H1 (cell line): Measurements from ENCODE around the gene RNF39. TPM values are rescaled to one million over a fixed set of nuclear protein-coding genes. Genes with fewer than 3 reads are reported as not detected.

Source experiments
- EZH2 ChIP-seq: fragments of 200-600 bp; sonication (generic); IDR thresholded peaks from 2 replicates; pipeline ENCODE4 v1.7.1; 2012; ENCODE audit warnings: low read depth, mild to moderate bottlenecking, moderate library complexity, low read length, inconsistent platforms; ENCODE audit not compliant: severe bottlenecking
- MAX ChIP-seq: IDR thresholded peaks from 2 replicates; pipeline ENCODE4 v1.6.1; 2012; ENCODE audit warnings: inconsistent platforms
- PHF8 ChIP-seq: fragments of 200-600 bp; sonication (generic); conservative IDR thresholded peaks from 2 replicates; pipeline ENCODE4 v1.7.1; 2012; ENCODE audit warnings: low read depth, mild to moderate bottlenecking, inconsistent platforms, low read length, moderate library complexity
- POLR2A ChIP-seq, 2 experiments: IDR thresholded peaks; 1 replicate in 1 of 2; 2 replicates in 1 of 2; pipeline ENCODE4 v1.6.1; 2011; ENCODE audit warnings: low read depth in 2 of 2, low read length in 2 of 2, mild to moderate bottlenecking in 2 of 2; ENCODE audit errors: control extremely low read depth in 1 of 2
- POU5F1 ChIP-seq: IDR thresholded peaks from 2 replicates; pipeline ENCODE4 v1.6.1; 2011; ENCODE audit warnings: low read depth, mild to moderate bottlenecking, low read length, moderate library complexity
- RAD21 ChIP-seq, 2 experiments: IDR thresholded peaks in 1 of 2; conservative IDR thresholded peaks in 1 of 2; 2 replicates each; pipeline ENCODE4 v1.6.1; 2011; ENCODE audit warnings: low read depth in 2 of 2, low read length in 2 of 2, improper control_type of control experiment in 1 of 2, inconsistent platforms in 1 of 2, mild to moderate bottlenecking in 1 of 2, moderate library complexity in 1 of 2
- RBBP5 ChIP-seq: IDR thresholded peaks from 2 replicates; pipeline ENCODE4 v1.7.1; 2012; ENCODE audit warnings: low read depth, mild to moderate bottlenecking, inconsistent platforms, low read length, moderate library complexity, borderline replicate concordance
- SP2 ChIP-seq: IDR thresholded peaks from 2 replicates; pipeline ENCODE4 v1.6.1; 2012; ENCODE audit warnings: mild to moderate bottlenecking, low read length, inconsistent platforms
- TAF1 ChIP-seq: IDR thresholded peaks from 2 replicates; pipeline ENCODE4 v1.6.1; 2011; ENCODE audit warnings: mild to moderate bottlenecking, low read depth, low read length
- polyA plus RNA-seq, 7 experiments: library from polyadenylated mRNA; depleted of rRNA in 3 of 7; stranded (reverse) in 5 of 7; unstranded in 2 of 7; fragments of >200 nt in 5 of 7; fragments of 200-250 nt in 2 of 7; gene quantifications; 1 replicate in 5 of 7; 2 replicates in 1 of 7; 4 replicates in 1 of 7; pipeline versions ENCODE4 v1.2.1 to v1.2.3, GENCODE V29; 2011 to 2013; ENCODE audit warnings: missing spikeins in 2 of 7, mixed read lengths in 2 of 7
- total RNA-seq: library from RNA; stranded (reverse); fragmentation: NEBNext Ultra II Directional; extraction: Animal tissue kit (Norgen Biotek cat#: 25700); gene quantifications from 2 replicates; pipeline ENCODE4 v1.2.1, GENCODE V29; 2021
- TF ChIP-seq, protein P1 (sequence below): IDR thresholded peaks from 2 replicates; pipeline ENCODE4 v1.6.1; 2012; ENCODE audit warnings: inconsistent platforms

The RNF39 gene
- total and polyA plus RNA-seq, 2 of the 8 experiments (the other 6 are each of a cell fraction or from before 2014, with no cell fraction given): 1.4 to 2.3 TPM

GRCh38 chr6:30101444-30102413 is 26.2 kb upstream of the RNF39 start (continued):
- 0 out of 2 replicates have a peak, but pooled peaks have one; percentile 23 for TF ChIP-seq RBBP5
- TF ChIP-seq, protein P1, sequence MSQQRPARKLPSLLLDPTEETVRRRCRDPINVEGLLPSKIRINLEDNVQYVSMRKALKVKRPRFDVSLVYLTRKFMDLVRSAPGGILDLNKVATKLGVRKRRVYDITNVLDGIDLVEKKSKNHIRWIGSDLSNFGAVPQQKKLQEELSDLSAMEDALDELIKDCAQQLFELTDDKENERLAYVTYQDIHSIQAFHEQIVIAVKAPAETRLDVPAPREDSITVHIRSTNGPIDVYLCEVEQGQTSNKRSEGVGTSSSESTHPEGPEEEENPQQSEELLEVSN: peak; percentile 63
- TF ChIP-seq SP2: no peak
- peak in 1 of 2 experiments; percentile 50; a peak in 1 of 3 replicates for TF ChIP-seq POLR2A (IDR thresholded peaks at IDR 0.05; ENCODE audit: control extremely low read depth in 1 of 2, low read depth in 2 of 2, low read length in 2 of 2)
- TF ChIP-seq TAF1: peak; percentile 61; the same call in 1 of the 2 replicates
- no peak for TF ChIP-seq POU5F1
- TF ChIP-seq PHF8: 0 out of 2 replicates have a peak, but pooled peaks have one; percentile 35
- peak; percentile 34 for TF ChIP-seq EZH2
- 0 out of 2 replicates have a peak, but pooled peaks have one; percentile 32 for TF ChIP-seq MAX
- TF ChIP-seq RAD21 (IDR thresholded peaks at IDR 0.05 in 1 of 2, conservative IDR thresholded peaks at IDR 0.05 in 1 of 2; ENCODE audit: low read depth in 2 of 2, low read length in 2 of 2): 0 out of 4 replicates have a peak, but pooled peaks of 1 of the 2 experiments have one; percentile 13
